Heart left ventricle (tissue), 16 donors: ENCODE data around the gene ASIC4. TPM values are rescaled to one million over a fixed set of nuclear protein-coding genes. Genes with fewer than 3 reads are reported as not detected.
A peak's percentile ranks its signal among the peaks of the same experiment; 100 is the strongest.

ENCODE experiments used
- ATAC-seq, 4 donors: fragments of 200-7000 bp; cut with Tn5 transposase; one replicate each; pipeline ENCODE4 v1.9.1; 2020 to 2022; ENCODE audit warnings: moderate library complexity in 4 of 4, mild to moderate bottlenecking in 3 of 4, moderate number of reproducible peaks in 1 of 4
- DNase-seq, 5 donors: peaks; one replicate each; pipeline ENCODE4 v3.0.0-alpha.2; 2020
- H3K27ac ChIP-seq, 12 donors: fragments of 200-600 bp; sonication (generic) in 4 of 12; one replicate each; pipeline versions ENCODE4 v1.5.0 to v1.8.0; 2016 to 2022; ENCODE audit warnings: mild to moderate bottlenecking in 2 of 12
- H3K27me3 ChIP-seq, 9 donors: fragments of 200-600 bp; sonication (generic) in 2 of 9; one replicate each; pipeline versions ENCODE4 v1.5.1 to v1.8.0; 2016 to 2022; ENCODE audit warnings: mild to moderate bottlenecking in 3 of 9
- H3K36me3 ChIP-seq, 9 donors: fragments of 200-600 bp; sonication (generic) in 2 of 9; one replicate each; pipeline versions ENCODE4 v1.5.0 to v1.8.0; 2018 to 2022; ENCODE audit warnings: mild to moderate bottlenecking in 2 of 9
- H3K4me1 ChIP-seq, 12 donors: fragments of 200-600 bp; sonication (generic) in 4 of 12; one replicate each; pipeline versions ENCODE4 v1.5.0 to v1.8.0; 2016 to 2022; ENCODE audit warnings: mild to moderate bottlenecking in 3 of 12
- H3K4me3 ChIP-seq, 12 donors: fragments of 200-600 bp; sonication (generic) in 4 of 12; one replicate each; pipeline versions ENCODE4 v1.5.0 to v1.8.0; 2017 to 2022; ENCODE audit warnings: mild to moderate bottlenecking in 9 of 12, moderate library complexity in 4 of 12
- H3K9me3 ChIP-seq, 12 donors: fragments of 200-600 bp; sonication (generic) in 4 of 12; one replicate each; pipeline versions ENCODE4 v1.5.0 to v1.8.0; 2016 to 2022; ENCODE audit warnings: mild to moderate bottlenecking in 1 of 12
- POLR2A ChIP-seq, 2 donors: fragments of 450-650 bp; IDR thresholded peaks; one replicate each; pipeline ENCODE4 v1.6.1; 2017; ENCODE audit warnings: antibody characterized with exemption in 2 of 2, mild to moderate bottlenecking in 2 of 2, moderate library complexity in 2 of 2
- WGBS, 4 donors: extraction: QIAGEN DNeasy Blood & Tissue Kit in 2 of 4; methylation state at CpG; one replicate each; pipeline versions ENCODE4 v1.1.5 to v1.1.7; 2013 to 2018; 5-methylcytosine and 5-hydroxymethylcytosine counted together
- intact Hi-C, 10 donors: fragments of 100-400 bp; cut with DNase I; formaldehyde crosslinking; loops; one replicate each; pipeline versions ENCODE4 v1.11.1 to v1.14.2; 2022
- polyA plus RNA-seq, 2 donors: library from polyadenylated mRNA; stranded (reverse); fragments of 200-250 nt; gene quantifications; one replicate each; pipeline ENCODE4 v1.2.3, GENCODE V29; 2013
- total RNA-seq, 9 donors: library from RNA; depleted of rRNA in 2 of 9; stranded (reverse); fragments of >200 nt in 2 of 9; fragmentation: NEBNext Ultra II Directional in 3 of 9; extraction: Animal tissue kit (Norgen Biotek cat#: 25700) in 3 of 9; gene quantifications; one replicate each; pipeline versions ENCODE4 v1.1.0 to v1.2.4, GENCODE V29; 2016 to 2023
- TF ChIP-seq, protein P1 (sequence below), 12 donors: fragments of 200-600 bp; sonication (generic) in 4 of 12; IDR thresholded peaks; one replicate each; pipeline versions ENCODE4 v1.5.0 to v1.8.0; 2018 to 2022; ENCODE audit warnings: antibody characterized with exemption in 12 of 12, mild to moderate bottlenecking in 5 of 12
- donor health status: ischemic (EF 13 %, LVEDD 7.1; RV severe dilation, severe dysfunction).
- donor health status: healthy with polysubstance abuse.
- donor health status: DM: no; HTN: yes; CAD: no.
- donor health status: DM: no; HTN: no; CAD: no.
- donor health status: ischemic (EF 25% LVEDD 6.9; RV normal size, moderate dysfunction).
- donor health status: ischemic (EF 25% LVEDD 5.7; RV mildly dilated, moderate dysfunction).
- donor health status: healthy.
- donor health status: DM: yes; HTN: yes; CAD: no.
- donor health status: ischemic (EF 35%, LVEDD 5.7; RV mildly dilated, moderate dysfunction).
- donor health status: nonischemic (EF 11% LVEDD 7.7; RV severe dilation, severe dysfunction).
- donor health status: DM: yes; HTN: yes; CAD: no.
- donor health status: PGD.
- donor health status: ischemic (EF 29% LVEDD 5.4; RV normal size, mild dysfunction).
- donor health status: nonischemic (EF 23%, LVEDD 6.1; RV moderate dilation, normal function).

The ASIC4 gene
- total and polyA plus RNA-seq, 11 donors, result 0.03 to 0.10 (median 0.08) TPM; not detected in 8

DNA sequence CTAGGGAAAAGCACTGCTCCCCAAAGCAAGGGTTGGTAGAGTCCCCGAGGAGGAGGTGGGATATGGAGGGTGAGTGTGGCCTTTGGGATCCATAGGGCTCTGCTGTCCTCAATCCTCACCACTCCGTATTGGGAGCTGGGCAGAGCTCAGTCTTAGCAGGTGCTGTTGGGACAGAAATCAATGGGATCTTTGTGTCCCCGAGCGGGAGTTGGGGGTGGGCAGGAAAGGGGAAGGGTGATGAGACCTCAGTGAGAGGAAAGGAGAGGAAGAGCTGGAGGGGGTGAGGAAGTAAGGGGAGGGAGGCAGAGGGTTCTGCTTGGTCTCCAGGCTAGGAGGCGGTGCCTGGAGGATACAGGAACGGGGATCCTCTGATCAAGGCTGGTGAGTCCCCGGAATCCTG is 2.6 kb downstream of the ASIC4 start:
- DNase-seq (no peak), ATAC-seq (no peak)
- WGBS, 4 donors, result 56 to 73% (median 64%) methylated on average over 7 of the region's 7 CpGs
- Histone ChIP-seq H3K27me3 (peaks cover 0 to 59% (median 27%) of the 10 kb centered on the region in 9 donors), H3K27ac (no peak overlapping the region), H3K36me3 (no peaks in the 10 kb centered on the region), H3K9me3 (no peaks in the 10 kb centered on the region), H3K4me3 (no peak overlapping the region), H3K4me1 (peaks cover 0 to 38% (median 12%) of the 10 kb centered on the region in 12 donors)
- intact Hi-C loops, result no loop called here
- TF ChIP-seq, protein P1, sequence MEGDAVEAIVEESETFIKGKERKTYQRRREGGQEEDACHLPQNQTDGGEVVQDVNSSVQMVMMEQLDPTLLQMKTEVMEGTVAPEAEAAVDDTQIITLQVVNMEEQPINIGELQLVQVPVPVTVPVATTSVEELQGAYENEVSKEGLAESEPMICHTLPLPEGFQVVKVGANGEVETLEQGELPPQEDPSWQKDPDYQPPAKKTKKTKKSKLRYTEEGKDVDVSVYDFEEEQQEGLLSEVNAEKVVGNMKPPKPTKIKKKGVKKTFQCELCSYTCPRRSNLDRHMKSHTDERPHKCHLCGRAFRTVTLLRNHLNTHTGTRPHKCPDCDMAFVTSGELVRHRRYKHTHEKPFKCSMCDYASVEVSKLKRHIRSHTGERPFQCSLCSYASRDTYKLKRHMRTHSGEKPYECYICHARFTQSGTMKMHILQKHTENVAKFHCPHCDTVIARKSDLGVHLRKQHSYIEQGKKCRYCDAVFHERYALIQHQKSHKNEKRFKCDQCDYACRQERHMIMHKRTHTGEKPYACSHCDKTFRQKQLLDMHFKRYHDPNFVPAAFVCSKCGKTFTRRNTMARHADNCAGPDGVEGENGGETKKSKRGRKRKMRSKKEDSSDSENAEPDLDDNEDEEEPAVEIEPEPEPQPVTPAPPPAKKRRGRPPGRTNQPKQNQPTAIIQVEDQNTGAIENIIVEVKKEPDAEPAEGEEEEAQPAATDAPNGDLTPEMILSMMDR (IDR thresholded peaks at IDR 0.05), result no peak
- TF ChIP-seq POLR2A (IDR thresholded peaks at IDR 0.05), result no peak

DNA sequence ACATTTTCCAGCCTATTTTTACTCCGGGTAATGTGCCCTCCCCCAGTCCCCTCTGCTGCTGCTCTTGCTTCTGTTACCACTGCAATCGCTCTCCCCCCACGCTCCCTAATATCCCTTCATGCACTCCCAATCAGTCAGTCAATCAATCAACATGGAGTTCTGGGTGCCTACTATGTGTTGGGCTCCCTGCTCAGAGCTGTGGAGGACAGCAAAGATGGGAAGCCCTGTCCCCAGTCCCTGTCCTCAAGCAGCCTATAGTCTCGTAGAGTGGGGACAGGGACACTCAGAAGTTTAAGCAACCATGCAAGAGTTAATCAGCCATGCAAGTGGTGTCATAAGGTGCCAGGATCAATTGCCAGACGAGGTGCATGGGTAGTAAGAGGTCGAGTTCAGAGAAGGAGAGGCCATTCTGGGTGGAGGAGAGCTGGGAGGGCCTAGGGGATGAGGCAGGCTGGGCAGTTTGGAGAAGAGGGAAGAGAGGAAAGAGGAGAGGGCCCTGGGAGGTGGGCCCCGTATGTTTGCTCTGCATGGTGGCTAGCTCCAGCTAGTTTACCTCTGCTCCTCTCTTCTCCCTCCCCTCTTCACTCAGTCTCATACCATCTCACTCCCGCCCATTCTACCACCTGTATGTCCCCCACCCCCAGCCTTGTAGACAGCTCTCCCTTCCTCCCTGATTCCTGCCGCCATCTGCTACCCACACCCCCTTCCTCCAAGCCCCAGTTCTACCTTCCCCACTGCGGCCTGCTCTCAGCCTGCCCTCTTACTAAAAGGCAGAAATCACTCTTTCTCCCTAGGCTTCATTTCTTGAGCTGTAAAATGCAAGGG is 3.9 kb downstream of the ASIC4 start:
- no peak for DNase-seq
- no peak for ATAC-seq
- Histone ChIP-seq H3K27ac (no peak overlapping the region), H3K4me3 (no peak overlapping the region), H3K27me3 (peaks cover under 1 to 58% (median 24%) of the 10 kb centered on the region in 9 donors), H3K9me3 (no peaks in the 10 kb centered on the region), H3K4me1 (peaks cover 3 to 44% (median 21%) of the 10 kb centered on the region in 12 donors), H3K36me3 (no peaks in the 10 kb centered on the region)
- intact Hi-C loops, result no loop called here
- WGBS, 4 donors, result 63 to 70% (median 66%) methylated on average over 10 of the region's 10 CpGs
- TF ChIP-seq, protein P1 (IDR thresholded peaks at IDR 0.05), result no peak
- TF ChIP-seq POLR2A (IDR thresholded peaks at IDR 0.05), result no peak

DNA sequence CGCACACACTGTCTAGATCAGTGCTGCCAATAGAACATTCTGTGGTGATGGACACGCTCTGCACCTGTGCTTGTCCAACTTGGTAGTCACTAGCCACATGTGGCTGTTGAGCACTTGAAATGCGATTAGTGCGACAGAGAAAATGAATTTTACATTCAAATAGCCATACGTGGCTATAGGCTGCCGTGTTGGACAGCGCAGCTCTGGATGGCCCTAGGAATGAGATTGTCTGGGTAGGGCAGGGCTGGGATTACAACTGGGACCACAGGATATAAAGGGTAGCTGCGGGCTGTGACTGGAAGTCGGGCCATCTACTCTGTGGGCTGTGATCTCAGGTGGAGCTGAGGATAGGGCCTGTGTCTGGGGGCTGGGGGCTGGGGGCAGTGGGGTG is 5.2 kb downstream of the ASIC4 start:
- H3K27ac ChIP-seq, result no peak overlapping the region
- H3K9me3 ChIP-seq, result no peaks in the 10 kb centered on the region
- peaks cover 9 to 58% (median 21%) of the 10 kb centered on the region in 9 donors for H3K27me3 ChIP-seq
- no peaks in the 10 kb centered on the region for H3K36me3 ChIP-seq
- DNase-seq (no peak), ATAC-seq (no peak)
- H3K4me3 ChIP-seq, result no peak overlapping the region
- TF ChIP-seq, protein P1 (IDR thresholded peaks at IDR 0.05), result no peak
- no peak for TF ChIP-seq POLR2A (IDR thresholded peaks at IDR 0.05)
- peaks cover 0 to 38% (median 16%) of the 10 kb centered on the region in 12 donors for H3K4me1 ChIP-seq
- intact Hi-C loops, result no loop called here
- 84 to 94% (median 89%) methylated on average over 9 of the region's 9 CpGs for WGBS, 4 donors

DNA sequence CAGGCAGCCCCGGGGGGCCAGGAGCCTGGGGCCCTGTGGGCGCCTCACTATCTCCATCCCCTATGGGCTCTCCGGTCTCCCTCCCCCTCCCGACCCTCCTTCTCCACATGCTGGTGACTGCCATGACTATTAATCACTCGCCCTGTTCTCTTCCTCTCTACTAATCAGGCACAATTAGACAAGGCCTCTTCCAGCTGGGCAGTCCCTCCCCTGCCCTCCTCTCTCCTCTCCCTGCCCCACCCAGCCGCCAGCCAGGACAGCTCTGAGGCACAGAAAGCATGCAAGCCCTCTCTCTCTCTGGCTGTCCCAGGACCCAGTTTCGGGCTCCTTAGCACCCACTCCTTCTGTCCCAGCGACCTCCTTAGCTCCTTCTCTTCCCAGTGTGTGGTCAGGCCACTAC is 5.8 kb downstream of the ASIC4 start:
- no peak overlapping the region for H3K4me3 ChIP-seq
- no peaks in the 10 kb centered on the region for H3K9me3 ChIP-seq
- H3K27ac ChIP-seq, result peak overlapping the region in 3 of 12 donors; percentile 57 to 73 (median 58)
- H3K4me1 ChIP-seq, result peaks cover 0 to 34% (median 16%) of the 10 kb centered on the region in 12 donors
- no peak for TF ChIP-seq POLR2A (IDR thresholded peaks at IDR 0.05)
- TF ChIP-seq, protein P1 (IDR thresholded peaks at IDR 0.05), result no peak
- 61 to 73% (median 65%) methylated on average over 8 of the region's 8 CpGs for WGBS, 4 donors
- DNase-seq (no peak), ATAC-seq (peak in 2 of 4 donors; percentile 6 to 36)
- no peaks in the 10 kb centered on the region for H3K36me3 ChIP-seq
- peaks cover 8 to 58% (median 19%) of the 10 kb centered on the region in 9 donors for H3K27me3 ChIP-seq
- intact Hi-C loops, result loop anchor here in 1 of 10 donors (2.0 kb wide), 1 partner anchor 43 kb away; no protein-coding TSS in a partner anchor
